IPS DF 6.9 (cell line): ENCODE measurements around the gene PPRC1.

Experiments
- DNase-seq: peaks from one replicate; pipeline ENCODE4 v3.0.0-alpha.2; 2013; ENCODE audit warnings: low read depth, low spot score
- H3K27ac ChIP-seq: one replicate; pipeline ENCODE4 v1.5.1; 2013; ENCODE audit warnings: low read length, control low read depth
- H3K27me3 ChIP-seq: 2 replicates; pipeline ENCODE4 v1.6.1; 2013; ENCODE audit warnings: mild to moderate bottlenecking, low read length; ENCODE audit not compliant: control insufficient read depth, insufficient read depth
- H3K36me3 ChIP-seq: 2 replicates; pipeline ENCODE4 v1.6.1; 2013; ENCODE audit warnings: low read length; ENCODE audit not compliant: control insufficient read depth, insufficient read depth
- H3K4me1 ChIP-seq: 2 replicates; pipeline ENCODE4 v1.6.1; 2013; ENCODE audit warnings: low read length; ENCODE audit not compliant: control insufficient read depth, insufficient read depth
- H3K4me3 ChIP-seq: 2 replicates; pipeline ENCODE4 v1.5.1; 2013; ENCODE audit warnings: mild to moderate bottlenecking, low read length
- H3K9me3 ChIP-seq: 2 replicates; pipeline ENCODE4 v1.6.1; 2013; ENCODE audit warnings: low read length, inconsistent platforms; ENCODE audit not compliant: control insufficient read depth, insufficient read depth
- WGBS: extraction: QIAGEN DNeasy Blood & Tissue Kit; methylation state at CpG from one replicate; pipeline ENCODE4 v1.1.7; 2013; ENCODE audit warnings: mixed read lengths, missing lambda C conversion rate; ENCODE audit not compliant: insufficient read length, insufficient coverage; 5-methylcytosine and 5-hydroxymethylcytosine counted together

Gene PPRC1

GRCh38 chr10:102132563-102133372 is at the start of gene PPRC1:
Gene PPRC1 (plus strand): TSS chr10:102133040. CDS start chr10:102133069, 29 bp downstream.
- Histone ChIP-seq H3K27ac (no peak within 1 kb of the TSS), H3K27me3 (no peaks in the 10 kb centered on the region), H3K4me1 (0 out of 2 replicates have a peak, but pooled peaks cover 3% of the 10 kb centered on the region), H3K9me3 (no peaks in the 10 kb centered on the region), H3K36me3 (peaks cover 3% of the 10 kb centered on the region; the same call in 1 of the 2 replicates), H3K4me3 (peak within 1 kb of the TSS; percentile 68)
- no CpG with 5 or more reads among the region's 64 CpGs for WGBS
- peak; percentile 98 for DNase-seq

GRCh38 chr10:102083541-102083940 is 49.3 kb upstream of the PPRC1 start:
- Histone ChIP-seq H3K4me1 (no peaks in the 10 kb centered on the region), H3K36me3 (0 out of 2 replicates have a peak, but pooled peaks cover 2% of the 10 kb centered on the region), H3K27me3 (no peaks in the 10 kb centered on the region), H3K9me3 (no peaks in the 10 kb centered on the region), H3K4me3 (no peak overlapping the region), H3K27ac (no peak overlapping the region)
- DNase-seq = no peak
- no CpG with 5 or more reads among the region's 3 CpGs for WGBS

- H3K27ac ChIP-seq = no peak overlapping the region
- H3K27me3 ChIP-seq = no peaks in the 10 kb centered on the region
- no peaks in the 10 kb centered on the region for H3K9me3 ChIP-seq
- no CpG with 5 or more reads among the region's 3 CpGs for WGBS
- H3K36me3 ChIP-seq = 0 out of 2 replicates have a peak, but pooled peaks cover 2% of the 10 kb centered on the region
- no peak overlapping the region for H3K4me3 ChIP-seq
- no peaks in the 10 kb centered on the region for H3K4me1 ChIP-seq
- no peak for DNase-seq
These were observed 47.5 kb upstream of the PPRC1 start for GRCh38 chr10:102085336-102085735.

GRCh38 chr10:102086196-102086595 is 46.6 kb upstream of the PPRC1 start:
- no peaks in the 10 kb centered on the region for H3K4me1 ChIP-seq

GRCh38 chr10:102090772-102091171 is 42.1 kb upstream of the PPRC1 start:
- Histone ChIP-seq H3K27me3 (no peaks in the 10 kb centered on the region), H3K4me3 (no peak overlapping the region), H3K27ac (no peak overlapping the region), H3K9me3 (no peaks in the 10 kb centered on the region), H3K36me3 (no peaks in the 10 kb centered on the region), H3K4me1 (no peaks in the 10 kb centered on the region)
- WGBS = no CpG with 5 or more reads among the region's 2 CpGs
- DNase-seq = no peak

More at GRCh38 chr10:102086196-102086595, 46.6 kb upstream of the PPRC1 start:
- Histone ChIP-seq H3K4me3 (no peak overlapping the region), H3K9me3 (no peaks in the 10 kb centered on the region), H3K36me3 (no peaks in the 10 kb centered on the region), H3K27ac (no peak overlapping the region), H3K27me3 (no peaks in the 10 kb centered on the region)
- WGBS = no CpG with 5 or more reads among the region's 8 CpGs
- DNase-seq = no peak

GRCh38 chr10:102096449-102096848 is 36.4 kb upstream of the PPRC1 start:
- no peaks in the 10 kb centered on the region for H3K4me1 ChIP-seq
- H3K9me3 ChIP-seq = no peaks in the 10 kb centered on the region
- no peaks in the 10 kb centered on the region for H3K27me3 ChIP-seq
- no peaks in the 10 kb centered on the region for H3K36me3 ChIP-seq
- no CpG with 5 or more reads among the region's 7 CpGs for WGBS
- no peak overlapping the region for H3K4me3 ChIP-seq
- no peak for DNase-seq
- no peak overlapping the region for H3K27ac ChIP-seq

- no peaks in the 10 kb centered on the region for H3K4me1 ChIP-seq
These were observed 31.7 kb upstream of the PPRC1 start for GRCh38 chr10:102101152-102101551.

GRCh38 chr10:102102421-102102820 is 30.4 kb upstream of the PPRC1 start:
- no peak overlapping the region for H3K4me3 ChIP-seq
- H3K27ac ChIP-seq = no peak overlapping the region
- peaks cover 10% of the 10 kb centered on the region; the same call in 1 of the 2 replicates for H3K36me3 ChIP-seq
- H3K27me3 ChIP-seq = no peaks in the 10 kb centered on the region
- no CpG with 5 or more reads among the region's 1 CpG for WGBS
- H3K9me3 ChIP-seq = no peaks in the 10 kb centered on the region
- no peak for DNase-seq
- no peaks in the 10 kb centered on the region for H3K4me1 ChIP-seq

More at GRCh38 chr10:102101152-102101551, 31.7 kb upstream of the PPRC1 start:
- DNase-seq = no peak
- peaks cover 5% of the 10 kb centered on the region; the same call in 1 of the 2 replicates for H3K36me3 ChIP-seq
- no peaks in the 10 kb centered on the region for H3K9me3 ChIP-seq
- no CpG with 5 or more reads among the region's 5 CpGs for WGBS
- H3K27ac ChIP-seq = no peak overlapping the region
- H3K4me3 ChIP-seq = no peak overlapping the region
- no peaks in the 10 kb centered on the region for H3K27me3 ChIP-seq

GRCh38 chr10:102106998-102107397 is 25.8 kb upstream of the PPRC1 start:
- Histone ChIP-seq H3K4me1 (no peaks in the 10 kb centered on the region), H3K27me3 (no peaks in the 10 kb centered on the region), H3K27ac (no peak overlapping the region), H3K36me3 (peaks cover 47% of the 10 kb centered on the region), H3K4me3 (no peak overlapping the region), H3K9me3 (no peaks in the 10 kb centered on the region)
- no peak for DNase-seq
- no CpG with 5 or more reads among the region's 2 CpGs for WGBS

- WGBS = no CpG with 5 or more reads among the region's 24 CpGs
- Histone ChIP-seq H3K4me3 (no peak overlapping the region), H3K27me3 (no peaks in the 10 kb centered on the region), H3K36me3 (peaks cover 42% of the 10 kb centered on the region), H3K9me3 (no peaks in the 10 kb centered on the region), H3K4me1 (peaks cover 2% of the 10 kb centered on the region), H3K27ac (no peak overlapping the region)
- no peak for DNase-seq
These were observed 23.4 kb upstream of the PPRC1 start for GRCh38 chr10:102109166-102110116.
